Adrenal gland (tissue), 5 donors: Measurements from ENCODE around the gene HIVEP1.
"Not testable (repeated sequence)": the region's sequence is repeated elsewhere in the genome, so short reads cannot be mapped to it uniquely, and the experiment has no call there.

ENCODE experiments used
- POLR2A ChIP-seq, 2 donors: fragments of 450-650 bp; IDR thresholded peaks; one replicate each; pipeline ENCODE4 v1.6.1; 2017; ENCODE audit warnings: antibody characterized with exemption in 2 of 2, mild to moderate bottlenecking in 2 of 2, moderate library complexity in 1 of 2
- TF ChIP-seq, protein P1 (sequence below), 6 experiments: fragments of 450-650 bp in 4 of 6; fragments of 200-600 bp in 2 of 6; sonication (generic) in 1 of 6; IDR thresholded peaks; 1 replicate in 5 of 6; 2 replicates in 1 of 6; pipeline versions ENCODE4 v1.5.1 to v1.8.0; 2016 to 2021; ENCODE audit warnings: antibody characterized with exemption in 6 of 6, mild to moderate bottlenecking in 2 of 6, moderate library complexity in 1 of 6
- donor health status: DM: no; HTN: no; CAD: no.

- TF ChIP-seq, protein P1, sequence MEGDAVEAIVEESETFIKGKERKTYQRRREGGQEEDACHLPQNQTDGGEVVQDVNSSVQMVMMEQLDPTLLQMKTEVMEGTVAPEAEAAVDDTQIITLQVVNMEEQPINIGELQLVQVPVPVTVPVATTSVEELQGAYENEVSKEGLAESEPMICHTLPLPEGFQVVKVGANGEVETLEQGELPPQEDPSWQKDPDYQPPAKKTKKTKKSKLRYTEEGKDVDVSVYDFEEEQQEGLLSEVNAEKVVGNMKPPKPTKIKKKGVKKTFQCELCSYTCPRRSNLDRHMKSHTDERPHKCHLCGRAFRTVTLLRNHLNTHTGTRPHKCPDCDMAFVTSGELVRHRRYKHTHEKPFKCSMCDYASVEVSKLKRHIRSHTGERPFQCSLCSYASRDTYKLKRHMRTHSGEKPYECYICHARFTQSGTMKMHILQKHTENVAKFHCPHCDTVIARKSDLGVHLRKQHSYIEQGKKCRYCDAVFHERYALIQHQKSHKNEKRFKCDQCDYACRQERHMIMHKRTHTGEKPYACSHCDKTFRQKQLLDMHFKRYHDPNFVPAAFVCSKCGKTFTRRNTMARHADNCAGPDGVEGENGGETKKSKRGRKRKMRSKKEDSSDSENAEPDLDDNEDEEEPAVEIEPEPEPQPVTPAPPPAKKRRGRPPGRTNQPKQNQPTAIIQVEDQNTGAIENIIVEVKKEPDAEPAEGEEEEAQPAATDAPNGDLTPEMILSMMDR (IDR thresholded peaks at IDR 0.05) = not testable (repeated sequence)
- TF ChIP-seq POLR2A (IDR thresholded peaks at IDR 0.05) = not testable (repeated sequence)
Measured at GRCh38 chr6:12155769-12156168, 143.7 kb downstream of the HIVEP1 start.
